ENCODE measurements around the gene C20orf204.

- TF ChIP-seq CTCF (IDR thresholded peaks at IDR 0.05; ENCODE audit: low read depth, low read length, missing input control): no peak
- TF ChIP-seq ZBTB33 (IDR thresholded peaks at IDR 0.05): no peak
- TF ChIP-seq MAX (IDR thresholded peaks at IDR 0.05): no peak
- no peak for TF ChIP-seq ATF3 (IDR thresholded peaks at IDR 0.05)
- TF ChIP-seq TAF1 (conservative IDR thresholded peaks at IDR 0.05): no peak
- no peak for TF ChIP-seq REST (IDR thresholded peaks at IDR 0.05)
- no peak for TF ChIP-seq RAD21 (IDR thresholded peaks at IDR 0.05)
Measured at GRCh38 chr20:64000906-64001305, 35.1 kb upstream of the C20orf204 start.
